GM19240 (cell line): ENCODE measurements around the gene STOML1.

Experiments
- DNase-seq: peaks from one replicate; pipeline ENCODE4 v3.0.0; 2011; ENCODE audit warnings: low spot score; ENCODE audit not compliant: insufficient read length

STOML1 gene, protein sequence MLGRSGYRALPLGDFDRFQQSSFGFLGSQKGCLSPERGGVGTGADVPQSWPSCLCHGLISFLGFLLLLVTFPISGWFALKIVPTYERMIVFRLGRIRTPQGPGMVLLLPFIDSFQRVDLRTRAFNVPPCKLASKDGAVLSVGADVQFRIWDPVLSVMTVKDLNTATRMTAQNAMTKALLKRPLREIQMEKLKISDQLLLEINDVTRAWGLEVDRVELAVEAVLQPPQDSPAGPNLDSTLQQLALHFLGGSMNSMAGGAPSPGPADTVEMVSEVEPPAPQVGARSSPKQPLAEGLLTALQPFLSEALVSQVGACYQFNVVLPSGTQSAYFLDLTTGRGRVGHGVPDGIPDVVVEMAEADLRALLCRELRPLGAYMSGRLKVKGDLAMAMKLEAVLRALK

GRCh38 chr15:73991726-73992593, at the start of gene STOML1:
Gene STOML1 (minus strand): TSS chr15:73992295. CDS start chr15:73992223, 72 bp downstream.
- peak; percentile 77 for DNase-seq

- DNase-seq, result no peak
Observed at GRCh38 chr15:74041311-74041756, 49.2 kb upstream of the STOML1 start.

DNA sequence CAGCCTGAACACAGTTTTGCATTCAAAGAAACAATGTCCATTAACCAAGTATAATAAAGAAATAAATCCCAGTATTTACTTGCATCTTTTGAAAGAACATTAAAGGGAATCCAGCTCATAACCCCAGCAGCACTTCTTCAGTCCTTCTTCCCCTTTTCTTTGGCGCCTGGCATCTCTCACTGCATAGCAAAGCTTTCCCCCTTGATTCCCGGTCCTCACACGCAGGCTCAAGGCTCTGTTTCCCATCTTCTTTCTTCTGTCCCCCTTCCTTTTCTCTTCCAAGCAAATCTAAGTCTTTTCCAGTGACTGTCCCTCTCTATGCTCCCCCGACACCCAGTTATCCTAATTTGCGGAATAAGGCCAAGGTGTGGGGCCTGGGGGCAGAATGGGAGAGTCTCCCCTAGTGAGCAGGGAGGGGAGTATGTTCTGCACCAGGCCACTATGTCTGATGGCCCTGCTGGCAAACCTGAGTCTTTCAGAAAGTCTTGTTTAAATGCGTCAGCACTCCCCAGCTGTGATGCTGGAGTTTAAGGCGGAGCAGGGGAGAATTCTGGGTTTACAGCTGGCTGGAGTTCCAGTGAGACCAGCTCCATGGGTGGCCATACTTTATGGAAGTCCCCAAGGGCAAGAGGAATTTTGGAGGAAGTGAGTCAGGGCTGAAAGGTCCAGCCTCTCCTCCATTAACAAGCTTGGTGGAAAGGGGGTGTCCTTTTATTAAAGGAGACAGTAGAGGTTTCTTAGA, 48.2 kb upstream of the STOML1 start:
- DNase-seq, result no peak

GRCh38 chr15:74039656-74040010, 47.5 kb upstream of the STOML1 start:
- no peak for DNase-seq

DNA sequence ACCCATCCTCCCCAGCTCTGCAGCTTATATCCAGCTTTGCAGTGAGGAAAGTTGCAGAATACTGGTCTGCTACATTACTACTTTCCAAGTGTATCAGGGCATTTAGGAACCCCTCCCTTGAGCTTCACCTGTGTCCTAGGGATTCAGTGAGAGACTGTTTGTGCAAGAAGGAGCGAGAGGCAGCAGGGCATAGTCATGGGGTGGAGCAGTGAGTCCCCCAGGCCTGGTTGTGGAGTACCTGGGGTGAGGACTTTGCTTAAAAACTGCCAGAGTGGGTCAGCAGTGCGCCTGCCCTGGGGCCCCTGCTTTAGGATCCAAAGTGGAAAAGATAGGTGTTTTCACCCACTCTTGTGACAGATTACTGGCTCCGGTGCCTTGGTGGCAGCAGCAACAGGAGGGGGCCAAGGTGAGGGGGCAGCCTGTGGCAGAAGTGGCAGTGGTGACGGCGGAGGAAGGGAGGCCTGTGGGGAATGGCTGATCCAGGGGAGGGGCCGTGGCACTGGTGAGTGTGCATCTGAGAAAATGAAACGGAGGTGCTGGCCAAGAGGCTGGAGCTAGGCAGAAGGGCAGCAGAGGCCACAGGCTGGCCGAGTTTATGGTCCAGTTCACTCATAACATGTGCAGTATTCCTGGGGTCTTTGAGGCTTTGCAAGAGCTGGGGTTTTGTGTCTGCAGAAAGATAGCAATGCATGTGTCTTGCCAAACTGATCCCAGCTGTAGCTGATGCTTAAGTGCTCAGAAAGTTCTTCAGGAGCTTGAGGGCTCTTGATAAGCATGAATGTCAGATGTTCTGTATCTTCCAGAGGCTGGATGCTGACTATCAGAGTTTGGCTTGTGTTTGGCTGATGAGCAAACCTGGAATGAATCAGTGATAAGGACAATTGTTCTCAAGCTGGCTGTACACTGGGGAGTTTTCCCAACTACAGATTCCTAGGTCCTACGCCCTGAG, 46.9 kb upstream of the STOML1 start:
- no peak for DNase-seq

DNA sequence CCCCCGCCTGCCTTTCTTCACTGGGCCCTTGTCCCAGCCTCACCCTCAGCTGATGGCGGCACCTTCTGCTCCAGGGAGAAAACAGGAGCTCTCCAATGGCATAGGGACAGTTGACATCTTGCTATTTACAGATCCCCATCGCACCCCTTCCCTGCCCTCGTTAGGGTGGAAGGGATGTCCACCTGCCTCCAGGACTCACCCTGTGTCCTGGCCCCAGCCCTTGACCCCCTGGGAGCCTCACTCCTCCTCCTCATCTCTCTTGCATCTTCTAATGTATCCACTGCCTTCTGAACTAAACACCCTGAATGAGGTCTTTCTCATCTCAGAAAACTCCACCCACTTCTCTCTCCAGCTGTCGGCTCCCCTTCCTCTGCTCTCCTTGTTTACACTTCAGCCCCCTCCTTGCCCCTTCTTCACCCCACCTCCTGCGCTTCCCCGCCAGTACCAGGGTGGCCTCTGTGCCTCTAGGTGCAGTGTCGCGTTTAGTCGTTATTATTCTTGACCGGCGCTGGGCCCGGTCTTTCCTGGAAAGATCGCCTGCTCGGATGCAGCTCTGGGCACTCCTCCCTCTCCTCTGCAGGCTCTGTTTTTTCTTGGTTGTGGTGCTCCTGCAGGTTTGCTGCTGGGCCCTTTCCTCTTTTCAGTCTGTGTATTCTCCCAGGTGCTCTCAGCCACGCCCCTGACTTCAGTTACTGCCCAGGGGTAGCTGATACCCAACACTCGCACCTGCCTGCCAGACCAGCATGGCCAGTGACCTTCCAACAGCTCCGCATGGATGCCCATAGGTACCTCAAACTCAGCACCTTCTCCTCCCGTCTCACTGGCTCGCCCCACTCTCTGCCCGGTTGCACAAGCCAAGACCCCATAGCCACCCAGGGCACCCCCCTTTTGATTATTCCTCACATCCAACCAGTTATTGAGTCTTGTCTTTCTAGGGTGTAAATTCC, 45.3 kb upstream of the STOML1 start:
- DNase-seq, result no peak

DNA sequence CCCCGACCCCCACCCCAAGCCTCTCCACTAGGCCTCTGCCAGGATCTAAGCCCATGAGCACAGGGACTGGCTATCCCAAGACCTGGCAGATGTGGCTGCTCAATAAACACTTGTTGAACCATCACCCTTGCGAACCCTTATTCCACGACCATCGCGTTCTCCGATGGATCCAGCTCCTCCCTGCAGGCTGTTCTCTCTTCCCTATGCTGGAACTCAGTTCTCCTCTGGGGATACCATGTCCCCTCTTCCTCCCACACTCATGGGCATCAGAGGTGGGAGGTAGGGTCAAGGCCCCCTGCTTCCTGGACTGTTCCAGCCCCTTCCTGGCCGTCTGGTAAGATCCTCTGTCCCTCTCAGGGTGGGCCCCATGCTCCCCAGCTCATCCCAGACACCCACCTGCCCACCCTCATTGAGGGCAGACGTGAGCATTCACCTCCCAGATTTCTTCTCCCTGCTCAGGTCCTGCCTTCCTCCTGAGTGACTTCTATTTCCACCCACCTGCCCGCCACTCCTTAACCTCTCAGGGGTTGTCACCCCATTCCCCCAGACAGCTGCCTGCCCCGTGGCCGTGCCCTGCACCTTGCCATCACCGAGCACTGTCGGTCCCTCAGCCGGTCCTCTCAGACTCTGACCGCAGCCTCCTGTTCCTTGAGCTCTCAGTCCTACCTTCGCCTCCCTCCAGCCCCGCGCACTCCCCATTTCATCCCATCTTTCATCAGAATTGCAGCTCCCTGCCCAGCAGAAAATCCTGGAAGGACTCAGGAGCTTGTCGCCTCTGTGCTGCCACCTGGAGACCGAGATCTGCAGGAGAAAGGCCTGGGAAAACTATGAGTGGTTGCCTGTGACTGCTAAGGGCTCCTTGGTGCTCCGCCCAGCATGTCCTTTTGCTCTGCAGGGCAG, 44.4 kb upstream of the STOML1 start:
- DNase-seq, result no peak

- no peak for DNase-seq
Observed at GRCh38 chr15:74035121-74036017, 43.3 kb upstream of the STOML1 start.

DNA sequence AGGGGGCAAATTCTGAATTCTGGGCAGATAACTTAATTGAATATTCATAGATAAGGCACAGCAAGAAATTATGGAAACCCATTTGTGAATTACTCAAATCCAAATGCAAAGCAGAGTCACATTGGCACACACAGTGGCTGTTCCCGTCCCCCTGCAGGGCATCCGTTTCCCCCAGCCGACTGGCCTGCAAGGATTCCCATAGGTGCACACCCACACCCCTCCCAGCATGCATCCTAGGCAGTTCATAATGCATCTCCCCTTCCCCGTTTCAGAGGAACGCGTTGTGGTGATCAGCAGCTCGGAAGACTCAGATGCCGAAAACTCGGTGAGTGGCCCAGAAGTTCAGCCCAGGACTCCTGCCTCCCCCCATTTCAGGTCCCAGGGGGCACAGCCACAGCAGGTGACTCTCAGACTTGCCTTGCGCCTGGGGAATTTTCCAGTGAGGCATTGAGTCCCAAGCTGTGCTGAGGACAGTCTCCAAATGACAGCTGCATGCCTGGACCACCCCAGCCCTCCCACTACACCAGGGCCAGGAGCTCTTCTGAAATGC, 42.2 kb upstream of the STOML1 start:
- no peak for DNase-seq

DNA sequence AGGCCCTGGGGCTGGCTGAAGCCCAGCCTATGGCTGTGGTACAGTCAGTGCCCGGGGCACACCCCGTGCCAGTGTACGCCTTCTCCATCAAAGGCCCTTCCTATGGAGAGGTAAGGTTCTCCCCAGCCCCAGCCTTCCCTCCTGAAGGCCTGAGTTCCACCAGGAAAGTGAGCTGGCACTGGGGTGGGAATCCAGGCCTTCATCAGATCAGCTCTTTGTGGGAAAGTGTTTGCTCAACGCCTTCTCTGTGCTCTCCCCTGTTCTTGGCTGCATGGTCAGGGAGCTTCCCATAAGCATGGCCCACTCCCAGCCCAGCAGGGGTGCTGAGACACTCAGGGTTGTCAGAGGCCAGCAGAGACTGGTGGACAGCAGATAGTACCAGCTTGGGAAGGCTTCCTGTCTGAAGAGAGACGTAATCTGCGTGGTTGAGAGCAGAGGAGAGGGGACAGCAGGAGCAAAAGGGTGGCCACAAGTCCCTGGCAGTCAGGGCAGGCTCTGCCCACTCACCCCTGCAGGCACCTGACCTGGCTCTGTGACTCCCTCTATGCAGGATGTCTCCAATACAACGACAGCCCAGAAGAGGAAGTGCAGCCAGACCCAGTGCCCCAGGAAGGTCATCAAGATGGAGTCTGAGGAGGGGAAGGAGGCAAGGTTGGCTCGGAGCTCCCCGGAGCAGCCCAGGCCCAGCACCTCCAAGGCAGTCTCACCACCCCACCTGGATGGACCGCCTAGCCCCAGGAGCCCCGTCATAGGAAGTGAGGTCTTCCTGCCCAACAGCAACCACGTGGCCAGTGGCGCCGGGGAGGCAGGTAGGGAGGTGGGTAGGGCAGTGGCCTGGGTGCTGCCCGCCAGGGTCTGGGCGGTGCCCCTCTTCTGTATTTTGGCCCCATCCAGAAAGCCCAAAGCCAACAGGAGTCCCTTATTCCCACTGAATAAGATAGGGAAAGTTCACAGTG, 40.8 kb upstream of the STOML1 start:
- no peak for DNase-seq

GRCh38 chr15:74032046-74032445, 40.0 kb upstream of the STOML1 start:
- DNase-seq, result no peak

DNA sequence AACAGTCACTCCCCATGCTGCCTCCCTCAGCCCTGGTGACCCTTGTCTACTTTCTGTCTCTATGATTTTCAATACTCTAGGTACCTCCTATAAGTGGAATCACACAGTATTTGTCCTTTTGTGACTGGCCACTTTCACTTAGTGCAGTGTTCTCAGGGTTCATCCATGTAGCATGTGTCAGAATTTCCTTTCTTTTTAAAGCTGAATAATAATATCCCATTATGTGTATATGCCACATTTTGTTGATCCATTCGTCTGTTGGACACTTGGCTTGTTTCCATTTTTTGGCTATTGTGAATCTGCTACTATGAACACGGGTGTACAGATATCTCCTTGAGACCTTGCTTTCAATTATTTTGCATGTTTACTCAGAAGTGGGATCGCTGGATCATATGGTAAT, 36.6 kb upstream of the STOML1 start:
- DNase-seq, result no peak

GRCh38 chr15:74027688-74028087, 35.6 kb upstream of the STOML1 start:
- DNase-seq, result no peak

GRCh38 chr15:74025436-74025835, 33.3 kb upstream of the STOML1 start:
- no peak for DNase-seq

DNA sequence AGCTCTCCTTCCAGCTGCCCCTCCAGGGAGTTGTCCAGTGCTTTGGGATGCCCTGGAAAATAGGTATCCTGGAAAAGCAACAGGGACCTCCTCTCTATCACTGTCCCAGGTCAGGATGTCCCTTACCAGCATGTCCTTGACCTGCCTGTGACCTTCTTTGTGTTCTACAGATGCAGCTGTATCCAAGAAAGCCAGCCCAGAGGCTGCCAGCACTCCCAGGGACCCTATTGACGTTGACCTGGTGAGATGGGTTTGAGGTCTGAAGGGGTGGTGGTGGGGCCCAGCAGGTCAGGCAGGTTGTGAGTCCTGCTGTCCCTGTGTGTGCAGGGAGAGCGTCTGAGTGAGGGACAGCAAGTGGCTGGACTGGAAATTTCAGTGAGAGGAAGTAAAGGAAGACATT, 32.6 kb upstream of the STOML1 start:
- DNase-seq, result no peak
